ENCODE results near the gene DCLRE1A. TPM values are rescaled to one million over a fixed set of nuclear protein-coding genes. Genes with fewer than 3 reads are reported as not detected.

The DCLRE1A gene
- polyA plus RNA-seq, 1 donor from 2014 or later = 11.6 TPM

- Histone ChIP-seq H3K79me2 (replicated peaks; ENCODE audit: insufficient read depth, low read length) (peaks cover 13% of the 10 kb centered on the region), H3F3A (ENCODE audit: insufficient read depth, low read length, poor library complexity, severe bottlenecking) (no peaks in the 10 kb centered on the region), H3K36me3 (ENCODE audit: insufficient read depth, low read length) (peaks cover 5% of the 10 kb centered on the region), H3K9me2 (ENCODE audit: insufficient read depth, low read length) (no peaks in the 10 kb centered on the region), H2AFZ (ENCODE audit: low read depth, low read length) (no peak overlapping the region), H3K9ac (ENCODE audit: low read length) (no peak overlapping the region), H3K4me2 (ENCODE audit: low read length) (no peak overlapping the region), H3K27ac (ENCODE audit: low read length) (no peak overlapping the region), H4K20me1 (ENCODE audit: insufficient read depth) (no peaks in the 10 kb centered on the region), H3K4me3 (ENCODE audit: low read length) (no peak overlapping the region), H3K27me3 (ENCODE audit: insufficient read depth, low read depth, low read length) (no peaks in the 10 kb centered on the region), H3K9me3 (ENCODE audit: low read length) (no peaks in the 10 kb centered on the region)
- TF ChIP-seq REST (IDR thresholded peaks at IDR 0.05; ENCODE audit: borderline replicate concordance) = no peak
- no peak for TF ChIP-seq MXI1 (conservative IDR thresholded peaks at IDR 0.05; ENCODE audit: poor library complexity, severe bottlenecking)
- no peak for TF ChIP-seq RAD21 (conservative IDR thresholded peaks at IDR 0.05)
- TF ChIP-seq CTCF (IDR thresholded peaks at IDR 0.05; ENCODE audit: poor library complexity, severe bottlenecking) = no peak
- TF ChIP-seq EP300 (conservative IDR thresholded peaks at IDR 0.05; ENCODE audit: poor library complexity, severe bottlenecking) = no peak
- TF ChIP-seq TAF1 (IDR thresholded peaks at IDR 0.05; ENCODE audit: low read depth) = no peak
- TF ChIP-seq SMC3 (conservative IDR thresholded peaks at IDR 0.05; ENCODE audit: poor library complexity) = no peak
- no peak for TF ChIP-seq POLR2AphosphoS5 (IDR thresholded peaks at IDR 0.05)
- no peak for TF ChIP-seq EZH2 (IDR thresholded peaks at IDR 0.05; ENCODE audit: borderline replicate concordance, insufficient read depth, low read length, poor library complexity, severe bottlenecking)
Measured at GRCh38 chr10:113875212-113875611, 21.3 kb upstream of the DCLRE1A start.

- Histone ChIP-seq H3K27ac (ENCODE audit: low read length) (no peak overlapping the region), H3K4me2 (ENCODE audit: low read length) (no peak overlapping the region), H3K36me3 (ENCODE audit: insufficient read depth, low read length) (peaks cover 5% of the 10 kb centered on the region), H4K20me1 (ENCODE audit: insufficient read depth) (no peaks in the 10 kb centered on the region), H3K4me3 (ENCODE audit: low read length) (no peak overlapping the region), H3K79me2 (replicated peaks; ENCODE audit: insufficient read depth, low read length) (peaks cover 19% of the 10 kb centered on the region), H3K27me3 (ENCODE audit: insufficient read depth, low read depth, low read length) (no peaks in the 10 kb centered on the region), H3K9me2 (ENCODE audit: insufficient read depth, low read length) (no peaks in the 10 kb centered on the region), H3K9ac (ENCODE audit: low read length) (no peak overlapping the region), H3F3A (ENCODE audit: insufficient read depth, low read length, poor library complexity, severe bottlenecking) (no peaks in the 10 kb centered on the region), H2AFZ (ENCODE audit: low read depth, low read length) (no peak overlapping the region), H3K9me3 (ENCODE audit: low read length) (no peaks in the 10 kb centered on the region)
- TF ChIP-seq EP300 (conservative IDR thresholded peaks at IDR 0.05; ENCODE audit: poor library complexity, severe bottlenecking) = no peak
- TF ChIP-seq SMC3 (conservative IDR thresholded peaks at IDR 0.05; ENCODE audit: poor library complexity) = no peak
- no peak for TF ChIP-seq POLR2AphosphoS5 (IDR thresholded peaks at IDR 0.05)
- TF ChIP-seq MXI1 (conservative IDR thresholded peaks at IDR 0.05; ENCODE audit: poor library complexity, severe bottlenecking) = no peak
- TF ChIP-seq REST (IDR thresholded peaks at IDR 0.05; ENCODE audit: borderline replicate concordance) = no peak
- TF ChIP-seq TAF1 (IDR thresholded peaks at IDR 0.05; ENCODE audit: low read depth) = no peak
- TF ChIP-seq EZH2 (IDR thresholded peaks at IDR 0.05; ENCODE audit: borderline replicate concordance, insufficient read depth, low read length, poor library complexity, severe bottlenecking) = no peak
- TF ChIP-seq RAD21 (conservative IDR thresholded peaks at IDR 0.05) = no peak
- TF ChIP-seq CTCF (IDR thresholded peaks at IDR 0.05; ENCODE audit: poor library complexity, severe bottlenecking) = no peak
Measured at GRCh38 chr10:113872139-113873030, 18.5 kb upstream of the DCLRE1A start.

Data from neural cell (in vitro differentiated cells).